ENCODE results near the gene FARP1.

The FARP1 gene

GRCh38 chr13:98308086-98308911 is 165.4 kb downstream of the FARP1 start:
- in situ Hi-C loops (cut with HindIII; ENCODE audit: low sequenced_read_pairs), result no loop called here
- TF ChIP-seq, protein P1, sequence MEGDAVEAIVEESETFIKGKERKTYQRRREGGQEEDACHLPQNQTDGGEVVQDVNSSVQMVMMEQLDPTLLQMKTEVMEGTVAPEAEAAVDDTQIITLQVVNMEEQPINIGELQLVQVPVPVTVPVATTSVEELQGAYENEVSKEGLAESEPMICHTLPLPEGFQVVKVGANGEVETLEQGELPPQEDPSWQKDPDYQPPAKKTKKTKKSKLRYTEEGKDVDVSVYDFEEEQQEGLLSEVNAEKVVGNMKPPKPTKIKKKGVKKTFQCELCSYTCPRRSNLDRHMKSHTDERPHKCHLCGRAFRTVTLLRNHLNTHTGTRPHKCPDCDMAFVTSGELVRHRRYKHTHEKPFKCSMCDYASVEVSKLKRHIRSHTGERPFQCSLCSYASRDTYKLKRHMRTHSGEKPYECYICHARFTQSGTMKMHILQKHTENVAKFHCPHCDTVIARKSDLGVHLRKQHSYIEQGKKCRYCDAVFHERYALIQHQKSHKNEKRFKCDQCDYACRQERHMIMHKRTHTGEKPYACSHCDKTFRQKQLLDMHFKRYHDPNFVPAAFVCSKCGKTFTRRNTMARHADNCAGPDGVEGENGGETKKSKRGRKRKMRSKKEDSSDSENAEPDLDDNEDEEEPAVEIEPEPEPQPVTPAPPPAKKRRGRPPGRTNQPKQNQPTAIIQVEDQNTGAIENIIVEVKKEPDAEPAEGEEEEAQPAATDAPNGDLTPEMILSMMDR (IDR thresholded peaks at IDR 0.05; ENCODE audit: low read depth, low read length, missing control alignments), result no peak
- H3K4me3 ChIP-seq (ENCODE audit: low read depth, low read length), result no peak overlapping the region
- no peak for DNase-seq (ENCODE audit: low read depth)

DNA sequence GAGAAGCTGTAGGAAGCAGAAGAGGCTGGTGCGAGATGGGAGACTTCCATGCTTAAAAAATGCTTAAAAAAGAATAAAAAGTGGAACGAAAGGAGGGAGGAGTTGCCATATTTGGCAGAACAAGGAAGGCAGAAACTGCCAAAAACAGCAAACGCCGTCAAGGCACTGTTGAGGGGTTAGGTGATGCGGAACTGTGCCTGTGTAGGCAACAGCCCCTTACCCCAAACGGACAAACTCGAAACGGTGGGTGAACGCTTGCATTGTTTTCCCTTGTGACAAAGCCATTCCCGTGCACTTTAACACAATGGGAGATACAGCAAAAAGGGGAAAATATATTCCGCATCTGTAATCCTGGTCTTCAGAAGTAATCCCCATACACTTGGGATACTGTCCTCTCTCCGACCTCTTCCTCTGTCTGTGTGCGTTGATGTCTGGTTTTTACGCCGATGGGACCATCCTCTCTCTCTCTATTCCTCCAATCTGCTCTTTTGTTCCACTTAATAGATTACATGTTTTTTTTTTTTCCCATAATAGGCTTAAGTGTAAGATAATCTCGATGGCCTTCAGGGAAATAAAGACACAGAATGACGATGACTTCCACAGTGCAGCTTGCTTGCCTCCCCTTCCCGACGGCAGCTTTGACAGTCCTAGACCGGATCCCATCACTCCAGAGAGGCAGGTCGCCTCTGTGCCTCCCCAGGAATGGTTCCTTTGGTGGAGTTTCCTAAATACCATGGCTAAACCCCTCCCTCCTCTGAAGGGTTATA is 166.9 kb downstream of the FARP1 start:
- H3K4me3 ChIP-seq (ENCODE audit: low read depth, low read length), result no peak overlapping the region
- TF ChIP-seq, protein P1 (IDR thresholded peaks at IDR 0.05; ENCODE audit: low read depth, low read length, missing control alignments), result no peak
- in situ Hi-C loops (cut with HindIII; ENCODE audit: low sequenced_read_pairs), result no loop called here
- no peak for DNase-seq (ENCODE audit: low read depth)

DNA sequence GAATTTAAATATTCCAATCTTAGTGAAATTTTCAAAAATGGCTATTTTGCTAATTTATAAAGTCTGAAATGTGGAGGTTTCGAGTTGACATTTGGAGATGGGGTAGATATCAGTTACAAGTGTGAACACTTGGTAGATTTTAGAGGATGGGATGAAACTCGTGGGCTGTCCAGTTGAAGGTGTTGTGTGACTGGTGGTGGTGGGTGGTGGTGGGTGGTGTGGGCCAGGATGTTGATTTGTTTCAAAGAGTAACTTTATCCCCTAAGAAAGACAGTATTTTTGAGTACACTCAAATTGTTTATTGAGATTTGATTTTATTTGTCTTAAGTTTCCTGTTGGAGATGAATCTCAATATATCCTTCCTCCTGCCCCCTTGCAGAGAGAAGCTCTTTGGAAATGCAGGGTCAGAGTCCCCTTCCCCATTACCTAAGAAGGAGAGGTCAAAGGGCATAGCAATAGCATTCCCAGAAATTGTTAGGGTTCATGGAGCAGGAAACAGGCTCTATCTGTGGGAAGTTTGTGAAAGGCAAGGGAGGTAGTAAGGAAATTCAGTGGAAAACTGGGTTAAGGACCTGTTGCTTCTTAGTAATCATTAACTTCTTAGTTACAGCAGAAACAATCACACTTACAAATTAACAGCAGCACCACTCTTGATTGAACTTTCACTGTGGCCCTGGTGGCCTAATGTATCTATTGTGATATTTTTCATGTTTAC is 167.7 kb downstream of the FARP1 start:
- TF ChIP-seq, protein P1 (IDR thresholded peaks at IDR 0.05; ENCODE audit: low read depth, low read length, missing control alignments), result no peak
- H3K4me3 ChIP-seq (ENCODE audit: low read depth, low read length), result no peak overlapping the region
- DNase-seq (ENCODE audit: low read depth), result no peak
- in situ Hi-C loops (cut with HindIII; ENCODE audit: low sequenced_read_pairs), result no loop called here

GRCh38 chr13:98311200-98311548 is 168.3 kb downstream of the FARP1 start:
- DNase-seq (ENCODE audit: low read depth), result no peak
- in situ Hi-C loops (cut with HindIII; ENCODE audit: low sequenced_read_pairs), result no loop called here
- TF ChIP-seq, protein P1 (IDR thresholded peaks at IDR 0.05; ENCODE audit: low read depth, low read length, missing control alignments), result no peak
- no peak overlapping the region for H3K4me3 ChIP-seq (ENCODE audit: low read depth, low read length)

DNA sequence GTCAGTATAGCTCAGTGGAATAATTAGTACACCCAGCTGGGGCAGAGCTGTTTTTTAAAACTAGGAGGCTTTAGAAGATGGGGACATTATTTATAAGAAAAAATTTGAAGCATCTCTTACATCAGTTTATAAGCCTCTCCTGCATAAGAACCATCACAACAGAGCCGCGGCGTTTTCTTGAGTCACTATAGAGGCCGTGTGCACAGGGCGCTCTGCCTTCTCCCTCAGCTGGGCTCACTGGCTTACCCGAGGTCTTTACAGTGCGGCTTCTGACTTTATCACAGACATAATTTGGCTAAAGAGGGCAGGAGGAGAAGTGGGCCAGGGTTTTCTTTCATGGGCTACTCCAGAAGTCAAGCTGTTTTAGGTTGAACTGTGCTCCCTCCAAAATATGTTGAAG is 169.7 kb downstream of the FARP1 start:
- in situ Hi-C loops (cut with HindIII; ENCODE audit: low sequenced_read_pairs), result no loop called here
- TF ChIP-seq, protein P1 (IDR thresholded peaks at IDR 0.05; ENCODE audit: low read depth, low read length, missing control alignments), result no peak
- H3K4me3 ChIP-seq (ENCODE audit: low read depth, low read length), result no peak overlapping the region
- DNase-seq (ENCODE audit: low read depth), result no peak
